HG02798 (cell line): Measurements from ENCODE around the gene TMEM248.
"Not testable (repeated sequence)": the region's sequence is repeated elsewhere in the genome, so short reads cannot be mapped to it uniquely, and the experiment has no call there.

Experiments used
- ATAC-seq: cut with Tn5 transposase; IDR thresholded peaks from one replicate; pipeline ENCODE4 v1.9.1; 2021; ENCODE audit warnings: mild to moderate bottlenecking; ENCODE audit not compliant: unreplicated experiment, poor library complexity

Gene TMEM248

DNA sequence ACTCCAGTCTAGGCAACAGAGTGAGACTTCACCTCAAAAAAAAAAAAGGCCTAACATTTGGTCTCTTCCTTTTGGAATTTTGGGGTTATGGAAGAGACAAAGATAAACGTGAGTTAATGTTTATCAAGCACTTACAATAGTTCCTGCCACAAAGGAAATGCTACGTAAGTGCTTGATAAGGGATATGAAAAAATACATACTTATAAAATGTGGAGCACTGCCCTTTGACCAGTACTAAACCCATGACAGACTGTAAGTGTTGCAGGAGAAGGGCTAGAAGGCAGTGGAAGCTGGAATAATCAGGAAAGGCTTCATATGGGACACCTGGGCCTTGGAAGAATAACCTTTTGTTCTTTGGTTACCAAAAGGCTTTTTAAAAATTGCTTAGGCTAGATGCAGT is 25.5 kb downstream of the TMEM248 start:
- no peak for ATAC-seq

DNA sequence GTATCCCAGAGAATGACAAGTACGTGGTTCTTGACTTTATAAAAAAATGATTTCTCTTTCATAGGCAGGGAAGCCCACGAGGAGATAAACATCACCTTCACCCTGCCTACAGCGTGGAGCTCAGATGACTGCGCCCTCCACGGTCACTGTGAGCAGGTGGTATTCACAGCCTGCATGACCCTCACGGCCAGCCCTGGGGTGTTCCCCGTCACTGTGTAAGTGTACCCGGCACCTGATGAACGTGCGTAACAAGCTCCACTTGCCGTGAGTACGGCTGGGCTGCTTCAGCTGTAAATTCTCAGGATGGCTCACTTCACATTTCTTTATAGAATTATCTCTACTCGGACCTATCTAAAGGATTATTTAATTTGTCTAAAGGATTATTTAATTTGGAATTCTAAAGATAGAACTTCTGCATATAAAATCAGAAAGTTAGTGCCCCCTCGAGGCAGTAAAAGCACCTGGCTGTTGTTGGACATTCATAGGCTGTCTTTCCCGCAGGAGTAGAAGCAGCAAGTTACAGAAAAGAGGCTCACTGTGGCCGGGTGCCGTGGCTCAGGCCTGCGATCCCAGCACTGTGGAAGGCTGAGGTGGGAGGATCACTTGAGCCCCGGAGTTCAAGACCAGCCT is 27.6 kb downstream of the TMEM248 start:
- ATAC-seq: no peak

DNA sequence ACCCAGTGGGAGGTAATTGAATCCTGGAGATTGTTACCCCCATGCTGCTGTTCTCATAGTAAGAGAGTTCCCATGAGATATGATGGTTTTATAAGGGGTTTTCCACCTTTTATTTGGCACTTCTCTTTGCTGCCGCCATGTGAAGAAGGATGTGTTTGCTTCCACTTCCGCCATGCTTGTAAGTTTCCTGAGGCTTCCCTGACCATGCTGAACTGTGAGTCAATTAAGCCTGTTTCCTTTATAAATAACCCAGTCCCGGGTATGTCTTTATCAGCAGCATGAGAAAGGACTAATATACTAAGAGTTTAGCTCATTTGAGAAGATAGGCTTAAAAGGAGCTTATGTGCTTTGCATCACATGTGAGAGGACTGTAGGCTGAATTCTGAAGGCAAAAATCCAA is 29.3 kb downstream of the TMEM248 start:
- no peak for ATAC-seq

DNA sequence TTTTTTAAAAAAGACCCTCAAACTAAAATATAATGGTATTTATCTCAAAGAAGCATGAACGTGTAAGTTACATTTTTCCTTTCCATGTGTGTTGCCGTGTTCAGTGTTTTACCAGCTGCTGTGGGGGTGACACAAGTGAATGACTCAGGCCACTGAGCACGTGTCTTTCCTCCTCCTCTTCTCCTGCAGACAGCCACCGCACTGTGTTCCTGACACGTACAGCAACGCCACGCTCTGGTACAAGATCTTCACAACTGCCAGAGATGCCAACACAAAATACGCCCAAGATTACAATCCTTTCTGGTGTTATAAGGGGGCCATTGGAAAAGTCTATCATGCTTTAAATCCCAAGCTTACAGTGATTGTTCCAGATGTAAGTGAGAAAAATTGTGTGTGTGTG is 29.7 kb downstream of the TMEM248 start:
- no peak for ATAC-seq

DNA sequence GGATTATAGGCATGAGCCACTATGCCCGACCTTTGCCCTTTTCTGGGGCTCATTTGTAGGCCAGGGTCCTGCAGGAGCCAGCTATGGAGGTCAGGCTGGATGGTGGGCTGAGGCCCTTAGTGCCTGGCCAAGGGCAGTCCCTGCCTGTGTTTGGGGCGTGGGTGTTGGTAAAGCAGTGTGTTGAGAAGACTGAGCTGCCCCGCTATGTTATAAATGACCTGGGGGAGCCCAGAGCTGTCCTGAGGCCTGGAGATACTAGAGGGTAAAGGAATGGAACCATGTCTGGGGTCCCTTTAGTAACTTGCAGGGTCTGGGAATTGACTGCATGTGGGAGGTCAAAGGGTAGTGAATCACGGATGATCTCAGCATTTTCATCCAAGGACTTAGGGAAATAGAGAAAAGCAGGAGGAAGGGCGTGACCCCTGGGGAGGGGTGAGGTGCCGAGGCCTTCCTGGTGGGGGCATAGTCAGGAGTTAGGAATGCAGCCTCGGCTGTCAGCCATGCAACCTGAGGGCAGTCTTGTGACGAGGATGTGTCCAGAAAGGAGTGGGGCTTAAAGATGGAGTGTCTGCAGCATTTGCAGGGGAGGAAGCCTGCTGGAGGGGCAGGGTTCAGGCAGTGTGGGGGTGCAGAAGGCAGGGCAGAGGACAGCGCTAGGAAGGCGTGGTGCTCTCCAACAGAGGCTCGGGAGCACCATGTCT is 31.5 kb downstream of the TMEM248 start:
- ATAC-seq: no peak

DNA sequence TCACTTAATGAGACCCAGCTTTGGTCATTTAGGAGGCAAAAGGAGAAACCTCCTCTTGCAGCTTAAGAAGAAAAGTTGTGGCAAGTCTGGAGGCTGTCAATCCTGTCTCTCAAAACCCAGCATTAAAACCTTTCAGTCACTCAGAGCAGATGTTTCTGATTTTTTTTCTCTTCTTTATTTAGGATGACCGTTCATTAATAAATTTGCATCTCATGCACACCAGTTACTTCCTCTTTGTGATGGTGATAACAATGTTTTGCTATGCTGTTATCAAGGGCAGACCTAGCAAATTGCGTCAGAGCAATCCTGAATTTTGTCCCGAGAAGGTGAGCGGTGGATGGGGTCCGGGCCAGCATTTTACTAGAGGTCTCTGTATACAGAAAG is 32.0 kb downstream of the TMEM248 start:
- ATAC-seq: no peak

DNA sequence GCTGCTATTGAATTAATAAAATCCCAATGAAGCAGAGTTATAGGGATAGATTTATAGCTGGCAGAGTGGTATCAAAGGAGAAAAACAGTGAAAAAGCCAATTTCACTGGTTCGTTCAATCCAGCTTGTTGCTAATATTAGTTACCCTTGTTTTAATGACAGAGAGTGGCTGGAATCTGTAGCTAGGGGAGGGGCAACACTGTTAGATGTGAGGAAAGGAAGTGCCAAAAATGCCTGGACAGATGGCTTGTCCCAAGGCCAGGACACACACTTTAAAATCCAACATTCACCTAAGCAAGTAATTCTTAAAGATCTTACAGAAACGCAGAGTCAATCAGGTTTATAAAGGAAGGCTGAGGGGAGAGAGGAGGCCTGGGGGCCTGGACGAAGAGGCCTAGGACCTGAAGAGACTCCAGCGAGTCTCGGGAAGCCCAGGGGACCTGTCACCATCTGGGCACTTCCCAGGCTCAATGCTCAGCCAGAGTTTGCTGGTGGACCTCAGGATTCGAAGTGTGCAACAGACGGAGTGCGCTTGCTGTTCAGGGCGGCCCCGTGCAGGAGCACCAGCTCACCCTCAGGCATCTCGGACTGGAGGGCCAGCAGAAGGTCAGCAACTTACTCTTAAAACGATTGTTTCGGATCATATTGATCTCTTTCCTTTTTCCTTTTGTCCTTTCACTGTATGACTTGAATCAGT is 36.7 kb downstream of the TMEM248 start:
- no peak for ATAC-seq

DNA sequence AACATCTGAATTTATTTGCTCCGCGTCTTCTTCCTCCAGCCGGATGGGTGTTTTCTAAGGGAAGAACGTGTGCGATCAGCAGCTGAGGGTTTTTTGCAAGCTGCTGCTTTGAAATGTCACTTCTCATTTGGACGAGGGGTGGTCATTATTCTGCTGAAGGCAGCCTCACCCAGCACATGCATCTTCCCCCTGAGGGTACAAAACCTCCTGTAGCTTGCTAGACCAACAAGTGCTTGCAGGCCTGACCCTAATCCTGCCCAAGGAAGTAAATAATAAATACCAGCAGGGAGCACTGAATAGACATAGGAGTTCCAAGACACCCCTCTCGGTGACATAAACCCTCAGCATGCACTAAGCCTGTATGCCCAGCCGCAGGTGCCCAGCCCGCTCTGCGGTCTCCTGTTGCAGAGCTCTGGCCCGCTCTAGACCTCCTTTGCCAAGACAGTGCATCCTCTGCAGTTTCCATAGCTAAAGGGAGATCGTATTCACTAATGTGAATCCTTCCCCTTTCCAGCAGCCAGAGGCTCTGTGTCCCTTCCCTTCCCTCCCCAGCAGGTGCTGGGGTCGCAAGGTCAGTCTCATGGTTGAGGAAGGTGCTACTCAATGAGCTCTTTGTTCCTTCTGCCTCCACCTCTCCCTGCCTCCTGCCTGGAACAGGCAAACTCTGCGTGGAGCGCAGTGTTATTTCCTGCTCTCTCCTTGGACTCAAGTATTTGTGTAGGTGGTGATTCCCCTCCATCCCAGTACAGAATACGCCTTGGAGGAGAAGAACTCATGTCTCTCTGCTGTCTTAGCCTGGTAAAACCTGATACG is 37.7 kb downstream of the TMEM248 start:
- no peak for ATAC-seq

DNA sequence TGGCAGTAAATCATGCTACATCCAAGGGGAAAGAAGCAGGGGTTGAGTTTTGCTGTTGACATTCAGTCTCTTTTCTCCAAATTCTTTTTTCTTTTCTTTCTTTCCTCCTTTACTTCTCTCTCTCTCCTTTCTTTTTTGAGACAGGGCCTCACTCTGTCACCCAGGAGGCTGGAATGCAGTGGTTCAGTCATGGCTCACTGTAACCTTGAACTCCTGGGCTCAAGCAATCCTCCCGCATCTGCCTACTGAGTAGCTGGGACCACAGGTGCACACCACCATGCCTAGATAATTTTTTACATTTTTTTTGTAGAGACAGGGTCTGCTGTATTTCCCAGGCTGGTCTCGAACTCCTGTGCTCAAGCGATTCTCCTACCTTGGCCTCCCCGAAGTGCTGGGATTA is 39.2 kb downstream of the TMEM248 start:
- no peak for ATAC-seq

DNA sequence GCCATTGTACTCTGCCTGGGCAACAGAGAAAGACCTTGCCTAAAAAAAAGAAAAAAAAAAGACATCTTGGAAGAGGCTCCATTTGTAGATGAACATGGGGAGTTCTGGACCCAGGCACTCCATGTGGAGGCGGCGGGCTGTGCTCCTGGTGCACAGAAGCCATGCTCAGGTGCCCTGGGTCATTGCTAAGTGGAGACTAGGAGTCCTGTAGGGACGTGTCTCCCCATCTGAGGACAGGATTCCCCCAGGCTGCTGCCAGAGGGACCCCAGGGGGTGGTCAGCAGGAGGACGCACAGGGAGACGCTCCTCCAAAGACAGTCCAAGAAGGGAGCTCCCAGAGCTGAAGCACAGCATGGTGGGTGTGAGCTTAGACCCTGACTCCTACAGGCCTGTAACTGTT is 40.1 kb downstream of the TMEM248 start:
- no peak for ATAC-seq

DNA sequence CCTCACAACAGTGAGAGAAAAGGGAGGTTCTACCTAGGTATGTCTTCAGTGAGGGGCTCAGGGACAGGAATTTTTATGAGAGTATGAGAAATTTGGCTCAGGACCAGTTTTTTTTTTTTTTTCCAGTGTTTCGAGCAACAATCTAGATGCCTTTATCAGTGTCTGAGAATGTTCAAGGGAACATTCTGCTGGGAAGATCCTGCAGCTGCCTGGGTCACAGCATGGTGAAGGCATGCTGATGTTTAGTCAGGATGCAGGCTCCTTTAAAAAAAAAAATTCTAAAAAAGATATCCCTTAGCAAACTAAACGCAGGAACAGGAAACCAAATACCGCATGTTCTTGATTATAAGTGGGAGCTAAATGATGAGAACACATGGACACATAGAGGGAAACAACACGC is 43.4 kb downstream of the TMEM248 start:
- no peak for ATAC-seq

DNA sequence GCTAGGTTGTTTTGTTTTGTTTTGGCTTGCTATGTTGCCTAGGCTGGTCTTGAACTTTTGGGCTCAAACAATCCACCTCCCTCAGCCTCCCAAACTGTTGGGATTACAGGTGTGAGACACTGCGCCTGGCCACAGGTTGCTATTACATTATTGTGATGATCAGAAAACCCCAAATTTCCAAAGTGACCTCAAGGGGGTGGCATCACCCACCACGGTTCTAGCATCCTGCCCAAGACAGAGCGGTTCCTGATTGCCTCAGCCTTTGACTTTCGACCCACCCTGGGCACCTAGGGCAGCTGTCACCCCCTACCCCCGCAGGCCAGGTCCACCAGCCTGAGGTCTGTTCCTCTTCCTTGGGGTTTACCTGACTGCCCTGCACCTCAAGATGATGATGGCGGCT is 46.0 kb downstream of the TMEM248 start:
- no peak for ATAC-seq

DNA sequence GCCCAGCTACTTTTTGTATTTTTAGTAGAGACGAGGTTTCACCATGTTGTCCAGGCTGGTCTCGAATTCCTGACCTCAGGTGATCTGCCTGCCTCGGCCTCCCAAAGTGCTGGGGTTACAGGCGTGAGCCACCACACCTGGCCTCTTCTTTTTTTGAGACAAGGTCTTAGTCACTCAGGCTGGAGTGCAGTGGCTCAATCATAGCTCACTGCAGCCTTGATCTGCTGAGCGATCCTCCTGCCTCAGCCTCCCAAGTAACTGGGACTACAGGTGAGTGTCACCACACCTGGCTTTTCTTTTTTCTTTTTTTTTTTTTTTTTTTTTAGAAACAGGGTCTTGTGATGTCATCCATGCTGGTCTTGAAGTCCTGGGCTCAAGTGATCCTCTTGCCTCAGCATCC is 48.0 kb downstream of the TMEM248 start:
- ATAC-seq: not testable (repeated sequence)

DNA sequence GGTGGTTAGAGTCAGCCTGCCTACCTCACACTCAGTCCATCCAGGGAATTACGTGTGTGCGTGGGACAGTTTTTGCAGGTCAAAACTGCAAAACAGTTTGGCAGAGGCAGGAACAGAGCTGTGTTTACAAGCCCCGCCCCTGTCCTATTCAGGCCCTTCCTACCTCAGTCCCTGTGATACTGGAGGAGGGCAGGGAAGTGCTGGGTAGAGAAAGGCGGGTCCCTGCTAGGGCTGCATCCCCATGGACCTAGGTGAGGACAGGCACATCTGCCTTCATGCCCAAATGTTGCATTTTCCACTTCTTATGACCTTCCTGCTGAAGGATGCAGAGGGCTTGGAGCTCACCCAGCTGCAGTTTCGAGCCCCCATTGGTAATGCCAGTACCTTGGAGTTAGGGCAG is 49.3 kb downstream of the TMEM248 start:
- no peak for ATAC-seq

DNA sequence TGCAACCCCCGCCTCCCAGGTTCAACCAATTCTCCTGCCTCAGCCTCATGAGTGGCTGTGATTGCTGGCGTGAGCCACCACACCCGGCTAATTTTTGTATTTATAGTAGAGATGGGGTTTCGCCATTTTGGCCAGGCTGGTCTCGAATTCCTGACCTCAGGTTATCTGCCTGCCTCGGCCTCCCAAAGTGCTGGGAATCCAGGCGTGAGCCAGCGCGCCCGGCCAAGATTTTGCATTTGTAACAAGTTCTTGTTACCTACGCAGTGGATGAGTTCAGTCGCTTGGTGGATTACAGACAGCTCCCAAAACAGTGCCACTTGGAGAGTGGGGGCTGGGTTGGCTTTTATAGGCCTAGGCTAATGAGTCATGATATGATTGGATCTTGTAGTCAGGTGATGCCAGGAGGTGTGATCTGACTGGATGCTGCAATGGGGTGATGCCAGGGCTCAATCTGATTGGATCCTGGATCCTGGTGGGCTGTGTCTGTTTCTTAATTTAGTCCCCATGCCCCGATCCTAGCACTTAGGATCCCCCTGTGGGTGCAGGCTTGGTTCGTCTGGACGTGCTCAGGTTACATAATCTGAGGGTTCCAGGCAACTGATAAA is 54.1 kb downstream of the TMEM248 start:
- no peak for ATAC-seq

DNA sequence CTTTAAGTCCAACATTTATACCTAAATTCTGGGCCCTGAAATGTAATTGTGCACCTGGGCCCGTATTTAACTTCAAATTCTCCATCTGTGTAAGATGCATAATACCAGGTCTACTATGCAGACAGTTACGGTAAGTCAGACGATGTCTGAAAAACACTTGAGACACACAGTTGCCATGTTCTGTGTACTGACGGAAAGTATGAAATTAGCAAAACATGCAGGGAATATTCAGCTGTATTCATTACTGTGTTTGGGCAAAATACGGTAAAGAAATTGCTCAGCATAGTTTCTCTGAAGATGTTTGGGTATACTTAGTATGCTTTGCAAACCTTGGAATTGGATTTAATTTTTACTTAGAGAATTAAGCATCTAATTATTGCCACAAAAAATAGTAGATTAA is 57.3 kb downstream of the TMEM248 start:
- ATAC-seq: not testable (repeated sequence)

DNA sequence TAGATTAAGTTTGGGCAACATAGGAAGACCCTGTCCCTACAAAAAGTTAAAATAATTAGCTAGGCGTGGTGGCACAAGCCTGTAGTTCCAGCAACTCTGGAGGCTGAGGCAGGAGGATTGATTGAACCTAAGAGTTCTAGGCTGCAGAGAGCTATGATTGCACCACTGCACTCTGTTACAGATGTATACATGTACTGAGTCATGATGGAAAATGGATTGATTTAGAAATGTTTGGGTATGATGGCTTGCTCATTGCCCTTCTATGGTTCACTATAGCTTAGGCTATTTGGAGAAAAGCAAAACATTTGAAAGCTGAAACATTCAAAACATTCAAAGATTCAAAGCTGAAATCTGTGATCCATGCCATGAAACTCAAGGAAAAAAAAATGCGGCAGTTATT is 58.0 kb downstream of the TMEM248 start:
- ATAC-seq: not testable (repeated sequence)

DNA sequence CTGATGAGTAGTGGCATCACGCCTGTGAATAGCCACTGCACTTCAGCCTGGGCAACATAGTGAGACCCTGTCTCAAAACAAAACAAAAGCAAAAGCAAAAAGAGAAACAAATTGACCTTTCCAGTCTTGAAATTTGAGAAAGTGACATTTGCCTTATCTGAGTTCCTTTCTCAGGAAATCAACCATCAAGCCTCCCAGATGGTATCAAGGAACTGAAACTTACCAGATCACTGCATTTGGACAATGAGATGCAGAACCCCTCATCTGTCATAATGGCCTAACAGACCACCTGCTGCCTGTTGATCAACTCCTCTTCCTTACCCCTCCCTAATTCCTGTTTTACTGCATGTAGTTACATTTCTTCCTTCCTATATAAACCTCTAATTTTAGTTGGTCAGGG is 59.3 kb downstream of the TMEM248 start:
- ATAC-seq: not testable (repeated sequence)

DNA sequence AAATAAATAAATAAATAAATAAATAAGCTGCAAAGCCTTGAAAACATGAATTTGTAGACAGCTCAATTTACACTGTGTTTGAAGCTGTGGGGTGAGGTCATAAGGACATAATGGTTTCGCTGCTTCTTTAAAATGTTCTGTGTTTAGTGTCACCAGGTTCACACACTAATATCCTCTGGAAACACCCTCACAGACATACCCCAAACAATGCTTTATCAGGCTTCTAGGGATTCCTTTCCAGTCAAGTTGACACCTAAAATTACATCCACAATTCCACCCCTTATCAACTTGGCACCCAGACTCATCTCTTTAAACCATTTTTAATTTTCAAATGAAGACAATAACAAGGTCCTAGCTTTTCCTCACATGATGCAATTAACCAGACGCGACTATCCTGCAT is 68.5 kb downstream of the TMEM248 start:
- not testable (repeated sequence) for ATAC-seq

DNA sequence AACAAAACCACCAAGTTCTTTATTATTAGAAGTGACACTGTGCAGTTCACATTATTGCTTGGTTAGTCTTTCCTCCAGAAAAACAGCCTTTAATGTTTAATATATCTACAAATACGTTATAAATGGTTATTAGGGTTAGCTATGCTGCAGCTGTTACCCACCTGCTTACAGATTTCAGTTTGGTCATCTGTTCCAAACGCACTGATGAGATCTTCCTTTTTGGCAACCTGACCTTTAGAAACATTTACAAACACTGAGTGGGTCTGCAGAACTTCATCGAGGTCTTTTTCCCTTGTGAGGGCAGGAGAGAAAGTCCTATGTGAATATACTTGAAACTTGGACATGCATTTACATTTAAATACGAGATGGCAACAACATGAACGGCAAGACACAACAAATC is 73.0 kb downstream of the TMEM248 start:
- not testable (repeated sequence) for ATAC-seq

DNA sequence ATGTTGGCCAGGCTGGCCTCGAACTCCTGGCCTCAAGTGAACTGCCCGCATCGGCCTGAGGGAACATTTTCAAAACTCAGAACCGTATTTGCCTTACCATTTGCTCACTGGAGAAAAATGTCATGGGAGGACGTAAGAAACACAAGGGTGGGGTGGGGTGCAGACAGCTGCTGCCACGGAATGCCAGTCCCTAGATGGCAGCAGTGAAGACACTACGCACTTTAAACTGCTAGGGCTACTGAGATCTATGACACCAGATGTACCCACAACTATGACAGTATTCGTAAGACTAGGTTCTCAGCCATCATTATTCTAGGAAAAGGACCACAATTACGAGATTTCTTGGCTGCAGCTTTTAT is 73.6 kb downstream of the TMEM248 start:
- ATAC-seq: peak; percentile 24
